Panc1 (cell line): ENCODE results near the gene SPDYC. TPM values are rescaled to one million over a fixed set of nuclear protein-coding genes. Genes with fewer than 3 reads are reported as not detected.

Experiments used
- ATAC-seq: fragments of 200-7000 bp; cut with Tn5 transposase; 2 replicates; pipeline ENCODE4 v1.9.1; 2020; ENCODE audit warnings: mild to moderate bottlenecking, moderate library complexity
- BruUV-seq: library from RNA; stranded (reverse); fragments of 400-500 nt; replicated peaks from 2 replicates; lab custom pipeline; 2021; lab: Mats Ljungman, UMichigan
- CTCF ChIA-PET: fragments of 300-600 bp; sonication (Branson Sonifier 250); formaldehyde crosslinking; loops from one replicate; lab custom pipeline; 2022; ENCODE audit warnings: antibody characterized with exemption; lab: Charles Lee
- POLR2A ChIA-PET: fragments of 300-600 bp; sonication (Branson Sonifier 250); formaldehyde crosslinking; loops from one replicate; lab custom pipeline; 2022; ENCODE audit warnings: antibody characterized with exemption; lab: Charles Lee
- DNase-seq: peaks from one replicate; pipeline ENCODE4 v3.0.0-alpha.2; 2010; ENCODE audit warnings: low read depth, low spot score
- H3K27ac ChIP-seq: 2 replicates; pipeline ENCODE4 v1.5.1; 2011; ENCODE audit warnings: mild to moderate bottlenecking, low read length, inconsistent platforms
- H3K27me3 ChIP-seq: fragments of 200-500 bp; sonication (Bioruptor generic); 2 replicates; pipeline ENCODE4 v1.6.0; 2014; ENCODE audit warnings: low read length, inconsistent platforms; ENCODE audit not compliant: control insufficient read depth, insufficient read depth
- H3K36me3 ChIP-seq: fragments of 200-500 bp; sonication (Bioruptor generic); 2 replicates; pipeline ENCODE4 v1.5.1; 2014; ENCODE audit warnings: inconsistent platforms, mild to moderate bottlenecking, low read length, moderate library complexity; ENCODE audit not compliant: control insufficient read depth, insufficient read depth
- H3K4me1 ChIP-seq: 2 replicates; pipeline ENCODE4 v1.5.1; 2011; ENCODE audit warnings: inconsistent platforms, mild to moderate bottlenecking, low read length, moderate library complexity; ENCODE audit not compliant: control insufficient read depth, insufficient read depth
- H3K4me3 ChIP-seq, 2 experiments: 2 replicates each; pipeline ENCODE4 v1.5.1; 2011 to 2012; ENCODE audit warnings: low read depth in 2 of 2, low read length in 2 of 2, mild to moderate bottlenecking in 2 of 2, inconsistent platforms in 1 of 2, moderate library complexity in 1 of 2
- H3K9me3 ChIP-seq: fragments of 200-500 bp; sonication (Bioruptor generic); 2 replicates; pipeline ENCODE4 v1.5.1; 2014; ENCODE audit warnings: low read depth, mild to moderate bottlenecking, inconsistent platforms, low read length, moderate library complexity; ENCODE audit not compliant: control insufficient read depth, insufficient read depth
- POLR2AphosphoS5 ChIP-seq: IDR thresholded peaks from 2 replicates; pipeline ENCODE4 v1.6.1; 2012; ENCODE audit warnings: mild to moderate bottlenecking, low read depth, low read length, moderate library complexity
- REST ChIP-seq, 2 experiments: IDR thresholded peaks; 2 replicates each; pipeline ENCODE4 v1.6.1; 2011 to 2012; ENCODE audit warnings: low read depth in 2 of 2, control low read depth in 1 of 2, low read length in 1 of 2, mild to moderate bottlenecking in 1 of 2, moderate library complexity in 1 of 2; ENCODE audit not compliant: insufficient read depth in 1 of 2
- SIN3A ChIP-seq: IDR thresholded peaks from 2 replicates; pipeline ENCODE4 v1.6.1; 2012; ENCODE audit warnings: low read depth, mild to moderate bottlenecking, low read length, moderate library complexity, borderline replicate concordance; ENCODE audit not compliant: insufficient read depth
- TCF7L2 ChIP-seq: IDR thresholded peaks from 2 replicates; pipeline ENCODE4 v1.6.1; 2011; ENCODE audit warnings: mild to moderate bottlenecking, low read depth, low read length, inconsistent platforms
- in situ Hi-C: cut with HindIII; loops from 2 replicates; pipeline ENCODE4 v1.10.0; 2016; ENCODE audit warnings: low sequenced_read_pairs, low pct_unique_long_range_greater_than_20kb
- intact Hi-C: fragments of 100-400 bp; cut with micrococcal nuclease; formaldehyde crosslinking; loops from one replicate; pipeline ENCODE4 v1.10.0; 2022; ENCODE audit not compliant: unreplicated experiment
- total RNA-seq: library from RNA; stranded (reverse); gene quantifications from one replicate; pipeline ENCODE4 v1.2.1, GENCODE V29; 2021; ENCODE audit not compliant: unreplicated experiment
- TF ChIP-seq, protein P1 (sequence below): fragments of 450-650 bp; IDR thresholded peaks from 2 replicates; pipeline ENCODE4 v1.5.1; 2017; ENCODE audit warnings: mild to moderate bottlenecking

SPDYC gene
- total RNA-seq, 1 experiment from 2014 or later = not detected

DNA sequence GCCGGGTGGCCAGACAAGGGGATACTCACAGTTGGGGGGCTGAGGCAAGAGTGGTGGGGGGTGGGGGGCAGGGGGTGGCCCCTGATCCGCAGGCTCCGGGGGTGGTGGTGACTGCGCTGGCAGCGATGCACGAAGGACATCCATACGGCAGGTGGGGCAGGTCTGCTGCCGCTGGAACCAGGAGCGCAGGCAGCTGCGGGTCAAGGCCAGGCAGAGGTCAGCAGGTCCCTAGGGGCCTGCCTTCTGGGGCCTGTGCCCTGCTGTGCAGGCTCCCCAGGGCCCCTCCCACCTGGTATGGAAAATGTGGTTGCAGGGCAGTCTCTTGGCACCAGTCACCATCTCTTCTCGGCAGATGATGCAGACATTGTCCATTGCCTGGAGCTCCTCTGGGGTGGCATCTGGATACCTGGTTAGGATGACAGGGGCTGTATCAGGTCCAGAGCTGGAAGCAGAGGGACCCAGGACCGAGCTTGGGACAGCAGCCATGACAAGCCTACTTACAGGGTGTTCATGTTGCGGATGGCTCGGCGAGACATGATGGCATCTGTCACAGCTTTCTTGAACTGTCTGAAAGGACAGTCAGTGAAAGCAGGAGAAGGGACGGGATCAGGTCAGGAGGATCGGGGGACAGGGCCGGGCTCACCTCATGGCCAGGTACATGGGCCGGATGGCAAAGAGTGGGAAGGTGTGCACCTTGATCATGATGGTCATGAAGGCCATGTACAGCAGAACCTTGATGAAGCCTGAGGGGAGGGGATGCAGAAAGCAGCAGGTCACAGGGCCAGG, 39.2 kb upstream of the SPDYC start:
- Histone ChIP-seq H3K36me3 (peaks cover 12% of the 10 kb centered on the region; the same call in 1 of the 2 replicates), H3K9me3 (no peaks in the 10 kb centered on the region), H3K4me1 (peaks cover 14% of the 10 kb centered on the region), H3K27ac (no peak overlapping the region), H3K27me3 (no peaks in the 10 kb centered on the region), H3K4me3 (no peak overlapping the region)
- DNase-seq = no peak
- intact Hi-C loops = loop anchor here (10.0 kb wide), 1 partner anchor 54 kb away; the partner anchor contains the start of gene CAPN1
- in situ Hi-C loops = no loop called here
- ChIA-PET POLR2A (no interaction called here), CTCF (interaction anchor here (0.6 to 0.7 kb wide), 2 partner anchors 67 to 202 kb away, joined by 3 read pairs; no protein-coding TSS in a partner anchor)
- no TSS peak for BruUV-seq
- TF ChIP-seq TCF7L2 = no peak
- TF ChIP-seq, protein P1, sequence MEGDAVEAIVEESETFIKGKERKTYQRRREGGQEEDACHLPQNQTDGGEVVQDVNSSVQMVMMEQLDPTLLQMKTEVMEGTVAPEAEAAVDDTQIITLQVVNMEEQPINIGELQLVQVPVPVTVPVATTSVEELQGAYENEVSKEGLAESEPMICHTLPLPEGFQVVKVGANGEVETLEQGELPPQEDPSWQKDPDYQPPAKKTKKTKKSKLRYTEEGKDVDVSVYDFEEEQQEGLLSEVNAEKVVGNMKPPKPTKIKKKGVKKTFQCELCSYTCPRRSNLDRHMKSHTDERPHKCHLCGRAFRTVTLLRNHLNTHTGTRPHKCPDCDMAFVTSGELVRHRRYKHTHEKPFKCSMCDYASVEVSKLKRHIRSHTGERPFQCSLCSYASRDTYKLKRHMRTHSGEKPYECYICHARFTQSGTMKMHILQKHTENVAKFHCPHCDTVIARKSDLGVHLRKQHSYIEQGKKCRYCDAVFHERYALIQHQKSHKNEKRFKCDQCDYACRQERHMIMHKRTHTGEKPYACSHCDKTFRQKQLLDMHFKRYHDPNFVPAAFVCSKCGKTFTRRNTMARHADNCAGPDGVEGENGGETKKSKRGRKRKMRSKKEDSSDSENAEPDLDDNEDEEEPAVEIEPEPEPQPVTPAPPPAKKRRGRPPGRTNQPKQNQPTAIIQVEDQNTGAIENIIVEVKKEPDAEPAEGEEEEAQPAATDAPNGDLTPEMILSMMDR = no peak
- no peak for TF ChIP-seq SIN3A
- TF ChIP-seq REST (IDR thresholded peaks at IDR 0.05; ENCODE audit: insufficient read depth in 1 of 2, low read depth in 2 of 2, low read length in 1 of 2) = no peak
- TF ChIP-seq POLR2AphosphoS5 = no peak
- no peak for ATAC-seq

GRCh38 chr11:65131417-65131776, 38.6 kb upstream of the SPDYC start:
- no peak for DNase-seq
- no peak for ATAC-seq
- TF ChIP-seq POLR2AphosphoS5 (no peak), SIN3A (no peak), TCF7L2 (no peak), REST (IDR thresholded peaks at IDR 0.05; ENCODE audit: insufficient read depth in 1 of 2, low read depth in 2 of 2, low read length in 1 of 2) (no peak)
- TF ChIP-seq, protein P1 = no peak
- intact Hi-C loops (loop anchor here (10.0 kb wide), 1 partner anchor 53 kb away; the partner anchor contains the start of gene CAPN1), in situ Hi-C loops (no loop called here)
- ChIA-PET CTCF (interaction anchor here (0.6 to 0.7 kb wide), 2 partner anchors 21 to 201 kb away, joined by 3 read pairs; no protein-coding TSS in a partner anchor), POLR2A (interaction anchor here (0.5 kb wide), 1 partner anchor 843 kb away, joined by 3 read pairs; no protein-coding TSS in a partner anchor)
- no peaks in the 10 kb centered on the region for H3K9me3 ChIP-seq
- no peaks in the 10 kb centered on the region for H3K27me3 ChIP-seq
- no TSS peak for BruUV-seq
- H3K4me3 ChIP-seq = no peak overlapping the region
- peaks cover 16% of the 10 kb centered on the region for H3K4me1 ChIP-seq
- H3K36me3 ChIP-seq = peaks cover 12% of the 10 kb centered on the region; the same call in 1 of the 2 replicates
- no peak overlapping the region for H3K27ac ChIP-seq
